HTR-8/SVneo (cell line): ENCODE results near the gene MBOAT2.
"Not testable (repeated sequence)": the region's sequence is repeated elsewhere in the genome, so short reads cannot be mapped to it uniquely, and the experiment has no call there.

Source experiments
- DNase-seq: peaks from one replicate; pipeline ENCODE4 v3.0.0; 2011; ENCODE audit warnings: low spot score, mixed read lengths; ENCODE audit not compliant: insufficient read length
- FAIRE-seq: peaks from 2 replicates; lab custom pipeline; 2011; peaks lifted over from hg19 to GRCh38; lab: Jason Lieb, UNC

MBOAT2 gene

GRCh38 chr2:8966123-8966908 lies 37.2 kb downstream of the MBOAT2 start:
- FAIRE-seq: no peak
- no peak for DNase-seq

GRCh38 chr2:8965216-8965969 lies 38.1 kb downstream of the MBOAT2 start:
- FAIRE-seq (no peak), DNase-seq (no peak)

- FAIRE-seq (no peak), DNase-seq (no peak)
Observed at GRCh38 chr2:8962890-8963289, 40.6 kb downstream of the MBOAT2 start.

- FAIRE-seq: no peak
- no peak for DNase-seq
Observed at GRCh38 chr2:8957628-8958027, 45.9 kb downstream of the MBOAT2 start.

- DNase-seq: no peak
- FAIRE-seq: peak; percentile 42
Observed at GRCh38 chr2:8956774-8957173, 46.7 kb downstream of the MBOAT2 start.

- DNase-seq (no peak), FAIRE-seq (no peak)
Observed at GRCh38 chr2:8954990-8955389, 48.5 kb downstream of the MBOAT2 start.

GRCh38 chr2:8953525-8953924 lies 50.0 kb downstream of the MBOAT2 start:
- DNase-seq (no peak), FAIRE-seq (no peak)

GRCh38 chr2:8939486-8940114 lies 63.9 kb downstream of the MBOAT2 start:
- no peak for DNase-seq
- no peak for FAIRE-seq

- FAIRE-seq (peak; percentile 89), DNase-seq (no peak)
Observed at GRCh38 chr2:8938384-8938783, 65.1 kb downstream of the MBOAT2 start.

- FAIRE-seq: no peak
- no peak for DNase-seq
Observed at GRCh38 chr2:8935982-8936381, 67.5 kb downstream of the MBOAT2 start.

GRCh38 chr2:8934338-8934737 lies 69.1 kb downstream of the MBOAT2 start:
- no peak for DNase-seq
- no peak for FAIRE-seq

- no peak for DNase-seq
- no peak for FAIRE-seq
Observed at GRCh38 chr2:8932702-8933101, 70.8 kb downstream of the MBOAT2 start.

GRCh38 chr2:8930185-8930584 lies 73.3 kb downstream of the MBOAT2 start:
- DNase-seq, FAIRE-seq: not testable (repeated sequence)

- FAIRE-seq: no peak
- no peak for DNase-seq
Observed at GRCh38 chr2:8929128-8929527, 74.4 kb downstream of the MBOAT2 start.

GRCh38 chr2:8927510-8928455 lies 75.7 kb downstream of the MBOAT2 start:
- DNase-seq (no peak), FAIRE-seq (no peak)

GRCh38 chr2:8926356-8926755 lies 77.1 kb downstream of the MBOAT2 start:
- FAIRE-seq (no peak), DNase-seq (no peak)

GRCh38 chr2:8925411-8925810 lies 78.1 kb downstream of the MBOAT2 start:
- no peak for FAIRE-seq
- no peak for DNase-seq

- FAIRE-seq (no peak), DNase-seq (no peak)
Observed at GRCh38 chr2:8923183-8923582, 80.3 kb downstream of the MBOAT2 start.

GRCh38 chr2:8922431-8922830 lies 81.1 kb downstream of the MBOAT2 start:
- FAIRE-seq (no peak), DNase-seq (no peak)

GRCh38 chr2:8918412-8918811 lies 85.1 kb downstream of the MBOAT2 start:
- DNase-seq (no peak), FAIRE-seq (no peak)
